Lower lobe of right lung (tissue), 2 donors: ENCODE measurements around the gene MOGAT3. TPM values are rescaled to one million over a fixed set of nuclear protein-coding genes. Genes with fewer than 3 reads are reported as not detected.

Experiments used
- ATAC-seq, 2 donors: fragments of 200-7000 bp; cut with Tn5 transposase; one replicate each; pipeline ENCODE4 v1.9.1; 2020 to 2022; ENCODE audit warnings: mild to moderate bottlenecking in 2 of 2, moderate library complexity in 2 of 2
- DNase-seq: peaks from one replicate; pipeline ENCODE4 v3.0.0-alpha.2; 2020
- H3K27ac ChIP-seq: fragments of 200-600 bp; one replicate; pipeline ENCODE4 v1.8.0; 2022
- H3K27me3 ChIP-seq: fragments of 200-600 bp; one replicate; pipeline ENCODE4 v1.8.0; 2022; ENCODE audit warnings: low read depth
- H3K36me3 ChIP-seq: fragments of 200-600 bp; one replicate; pipeline ENCODE4 v1.8.0; 2022; ENCODE audit warnings: mild to moderate bottlenecking
- H3K4me1 ChIP-seq: fragments of 200-600 bp; one replicate; pipeline ENCODE4 v1.8.0; 2022
- H3K4me3 ChIP-seq: fragments of 200-600 bp; one replicate; pipeline ENCODE4 v1.8.0; 2022; ENCODE audit warnings: mild to moderate bottlenecking
- H3K9me3 ChIP-seq: fragments of 200-600 bp; one replicate; pipeline ENCODE4 v1.8.0; 2022
- intact Hi-C: fragments of 100-400 bp; cut with DNase I; formaldehyde crosslinking; loops from one replicate; pipeline ENCODE4 v1.11.0; 2022
- total RNA-seq: library from RNA; stranded (reverse); fragmentation: NEBNext Ultra II Directional; extraction: Animal tissue kit (Norgen Biotek cat#: 25700); gene quantifications from one replicate; pipeline ENCODE4 v1.2.1, GENCODE V29; 2021
- TF ChIP-seq, protein P1 (sequence below): fragments of 200-600 bp; IDR thresholded peaks from one replicate; pipeline ENCODE4 v1.8.0; 2022; ENCODE audit warnings: antibody characterized with exemption, mild to moderate bottlenecking
- donor health status: DM: no; HTN: yes; CAD: no; lungs with severe emphysema.

Gene MOGAT3
- total RNA-seq, 1 donor from 2014 or later, result not detected

DNA sequence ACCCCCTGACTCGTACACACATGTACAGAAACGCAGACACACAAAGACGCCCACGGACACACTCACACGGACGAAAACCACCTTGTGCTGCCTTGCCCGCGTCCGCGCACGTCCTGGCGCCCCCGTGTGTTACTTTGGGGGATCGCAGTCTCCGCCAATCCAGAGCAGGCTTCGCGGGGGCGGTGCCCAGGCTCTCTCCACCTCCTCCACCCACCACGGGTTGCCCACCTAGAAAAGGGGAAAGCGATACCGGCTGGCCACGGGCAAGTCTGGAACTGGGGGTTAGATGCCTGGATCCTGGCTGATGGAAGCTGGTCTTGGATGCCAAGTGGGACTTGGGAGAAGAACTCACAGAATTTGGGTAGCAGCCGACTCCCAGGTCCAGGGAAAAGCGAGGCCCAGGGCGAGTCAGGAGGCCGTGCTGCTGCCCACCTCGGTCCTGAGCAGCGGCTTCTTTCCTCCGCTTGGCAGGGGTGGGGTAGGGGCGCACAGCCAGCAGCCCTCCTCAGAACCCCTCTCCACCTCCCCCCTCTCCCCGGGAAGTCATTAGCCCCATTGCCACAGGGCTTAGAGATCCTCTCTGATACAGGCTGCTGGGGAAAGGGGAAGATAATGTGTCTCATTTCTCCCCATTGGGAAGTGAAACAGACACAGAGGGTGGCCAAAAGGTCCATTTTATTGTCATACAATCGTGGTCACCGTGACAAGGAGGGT, 30.8 kb downstream of the MOGAT3 start:
- no peak overlapping the region for H3K27ac ChIP-seq
- ATAC-seq (peak; percentile 63 to 77), DNase-seq (peak; percentile 82)
- H3K27me3 ChIP-seq, result peaks cover 98% of the 10 kb centered on the region
- H3K4me3 ChIP-seq, result no peak overlapping the region
- no peaks in the 10 kb centered on the region for H3K36me3 ChIP-seq
- H3K9me3 ChIP-seq, result no peaks in the 10 kb centered on the region
- H3K4me1 ChIP-seq, result peaks cover 44% of the 10 kb centered on the region
- intact Hi-C loops, result no loop called here
- TF ChIP-seq, protein P1, sequence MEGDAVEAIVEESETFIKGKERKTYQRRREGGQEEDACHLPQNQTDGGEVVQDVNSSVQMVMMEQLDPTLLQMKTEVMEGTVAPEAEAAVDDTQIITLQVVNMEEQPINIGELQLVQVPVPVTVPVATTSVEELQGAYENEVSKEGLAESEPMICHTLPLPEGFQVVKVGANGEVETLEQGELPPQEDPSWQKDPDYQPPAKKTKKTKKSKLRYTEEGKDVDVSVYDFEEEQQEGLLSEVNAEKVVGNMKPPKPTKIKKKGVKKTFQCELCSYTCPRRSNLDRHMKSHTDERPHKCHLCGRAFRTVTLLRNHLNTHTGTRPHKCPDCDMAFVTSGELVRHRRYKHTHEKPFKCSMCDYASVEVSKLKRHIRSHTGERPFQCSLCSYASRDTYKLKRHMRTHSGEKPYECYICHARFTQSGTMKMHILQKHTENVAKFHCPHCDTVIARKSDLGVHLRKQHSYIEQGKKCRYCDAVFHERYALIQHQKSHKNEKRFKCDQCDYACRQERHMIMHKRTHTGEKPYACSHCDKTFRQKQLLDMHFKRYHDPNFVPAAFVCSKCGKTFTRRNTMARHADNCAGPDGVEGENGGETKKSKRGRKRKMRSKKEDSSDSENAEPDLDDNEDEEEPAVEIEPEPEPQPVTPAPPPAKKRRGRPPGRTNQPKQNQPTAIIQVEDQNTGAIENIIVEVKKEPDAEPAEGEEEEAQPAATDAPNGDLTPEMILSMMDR, result peak; percentile 89

DNA sequence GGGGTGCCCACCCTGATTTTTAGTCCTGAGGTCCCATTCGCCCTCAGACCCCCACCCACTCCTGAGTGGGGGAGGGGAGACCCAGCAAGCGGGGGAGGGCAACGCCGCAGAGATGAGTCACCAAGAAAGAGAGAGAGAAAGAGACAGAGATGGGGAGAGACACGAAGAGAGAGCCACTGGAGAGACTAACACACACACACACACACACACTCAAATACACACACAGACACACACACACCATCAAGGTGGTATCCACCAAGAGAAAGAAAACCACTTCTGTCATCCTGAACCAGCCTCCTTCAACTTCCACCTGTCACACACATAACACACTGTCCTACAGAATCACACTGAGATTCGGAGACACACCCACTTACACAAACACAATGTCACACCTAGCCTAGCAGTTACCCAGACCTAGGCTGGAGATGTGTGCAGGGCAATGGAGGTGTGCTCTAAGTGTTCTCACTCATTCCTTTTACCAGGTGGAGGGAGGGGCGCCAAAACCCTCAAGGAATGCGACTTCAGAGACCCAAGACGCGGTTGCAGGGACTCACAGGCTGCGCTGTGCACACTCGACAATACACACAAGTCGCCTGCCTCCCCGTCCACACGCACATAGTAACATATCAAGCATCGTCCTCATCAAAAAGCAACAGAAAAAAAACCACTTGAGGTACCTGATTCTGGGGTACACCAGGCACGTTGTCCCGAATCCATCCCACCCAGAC, 31.6 kb downstream of the MOGAT3 start:
- Histone ChIP-seq H3K4me3 (no peak overlapping the region), H3K4me1 (peaks cover 51% of the 10 kb centered on the region), H3K27ac (no peak overlapping the region), H3K27me3 (peaks cover 98% of the 10 kb centered on the region), H3K9me3 (no peaks in the 10 kb centered on the region), H3K36me3 (no peaks in the 10 kb centered on the region)
- intact Hi-C loops, result no loop called here
- DNase-seq (no peak), ATAC-seq (no peak)
- TF ChIP-seq, protein P1, result no peak

DNA sequence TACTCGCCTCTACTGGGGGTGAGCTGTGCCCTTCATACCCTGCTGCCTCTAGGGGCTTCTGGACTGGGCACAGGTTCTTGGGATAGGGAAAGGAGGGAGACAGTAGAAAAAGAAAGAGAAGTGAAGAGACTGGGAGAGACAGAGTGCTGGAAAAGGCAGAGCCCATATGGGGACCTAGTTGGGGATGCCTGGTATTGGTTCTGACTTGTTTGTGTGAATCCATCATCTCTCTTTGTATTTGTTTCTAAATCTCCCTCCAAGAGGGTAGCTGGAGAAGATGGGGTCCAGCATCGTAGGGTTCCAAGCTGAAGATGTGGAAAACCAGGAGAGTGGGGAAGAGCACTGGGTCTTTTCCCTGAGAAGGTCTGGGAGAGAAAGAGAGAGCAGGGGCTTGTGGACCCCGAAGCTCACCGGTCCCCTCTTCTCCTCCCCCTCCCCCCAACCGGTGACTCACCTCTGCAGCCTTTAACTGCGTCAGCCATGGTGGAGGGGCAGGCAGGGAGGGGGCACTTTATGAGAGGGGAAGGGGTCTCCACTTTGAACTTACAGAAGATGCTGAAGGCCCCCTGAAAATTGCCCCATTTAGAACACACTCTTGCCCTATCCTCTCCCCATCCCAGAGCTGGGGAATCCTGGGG, 32.3 kb downstream of the MOGAT3 start:
- peaks cover 98% of the 10 kb centered on the region for H3K27me3 ChIP-seq
- H3K27ac ChIP-seq, result no peak overlapping the region
- TF ChIP-seq, protein P1, result no peak
- no peaks in the 10 kb centered on the region for H3K9me3 ChIP-seq
- no peak for DNase-seq
- ATAC-seq, result no peak
- H3K4me3 ChIP-seq, result no peak overlapping the region
- H3K4me1 ChIP-seq, result peaks cover 55% of the 10 kb centered on the region
- no peaks in the 10 kb centered on the region for H3K36me3 ChIP-seq
- intact Hi-C loops, result no loop called here

- no peak overlapping the region for H3K4me3 ChIP-seq
- TF ChIP-seq, protein P1, result no peak
- intact Hi-C loops, result no loop called here
- no peaks in the 10 kb centered on the region for H3K9me3 ChIP-seq
- H3K4me1 ChIP-seq, result peaks cover 55% of the 10 kb centered on the region
- peaks cover 96% of the 10 kb centered on the region for H3K27me3 ChIP-seq
- no peak overlapping the region for H3K27ac ChIP-seq
- ATAC-seq (no peak), DNase-seq (no peak)
- H3K36me3 ChIP-seq, result no peaks in the 10 kb centered on the region
Measured at GRCh38 chr7:101167645-101168411, 33.0 kb downstream of the MOGAT3 start.
